Measurements from ENCODE around the gene HSPA6. TPM values are rescaled to one million over a fixed set of nuclear protein-coding genes. Genes with fewer than 3 reads are reported as not detected.
"Not testable (repeated sequence)": the region's sequence is repeated elsewhere in the genome, so short reads cannot be mapped to it uniquely, and the experiment has no call there.

HSPA6 gene
- total RNA-seq, 4 donors from 2014 or later: 1.3 to 4.2 (median 3.2) TPM

DNA sequence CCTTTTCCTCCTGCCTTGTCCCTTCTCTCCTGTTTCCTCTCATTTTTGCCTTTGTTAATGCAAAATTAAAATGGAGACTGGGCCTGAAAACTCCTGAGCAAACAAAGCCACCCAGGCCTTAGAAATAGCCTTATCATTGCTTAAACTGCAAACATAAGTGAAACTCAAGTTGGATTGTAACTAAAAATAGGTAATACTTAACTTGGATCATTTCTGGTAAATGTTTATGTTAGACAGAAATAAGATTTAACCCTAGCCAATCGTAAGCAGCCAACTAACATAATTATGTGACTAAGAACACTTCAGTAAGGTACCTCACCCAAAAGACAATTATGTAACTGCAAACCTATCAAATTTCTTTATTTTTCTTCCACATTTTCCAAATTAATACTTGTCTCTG, 10.4 kb upstream of the HSPA6 start:
- H3K27me3 ChIP-seq; H3K4me3 ChIP-seq; H3K9me3 ChIP-seq; H3K36me3 ChIP-seq; DNase-seq; intact Hi-C loops (cut with DNase I): not testable (repeated sequence)
- H3K4me1 ChIP-seq: peaks cover 0 to 13% (median 9%) of the 10 kb centered on the region in 3 donors
- 44 to 63% methylated on average over 1 of the region's 1 CpG for WGBS, 2 donors
- H3K27ac ChIP-seq: peak overlapping the region in 3 of 4 donors; percentile 13 to 63 (median 20)

GRCh38 chr1:161523041-161523816, 1.1 kb upstream of the HSPA6 start:
- H3K27me3 ChIP-seq; H3K9me3 ChIP-seq; DNase-seq; H3K36me3 ChIP-seq; H3K4me1 ChIP-seq; intact Hi-C loops (cut with DNase I): not testable (repeated sequence)
- H3K4me3 ChIP-seq: peak overlapping the region in 2 of 4 donors; percentile 68 to 81
- 79 to 87% methylated on average over 10 to 14 of the region's 20 CpGs for WGBS, 2 donors
- H3K27ac ChIP-seq: peak overlapping the region in 3 of 4 donors; percentile 89 to 95 (median 89)

DNA sequence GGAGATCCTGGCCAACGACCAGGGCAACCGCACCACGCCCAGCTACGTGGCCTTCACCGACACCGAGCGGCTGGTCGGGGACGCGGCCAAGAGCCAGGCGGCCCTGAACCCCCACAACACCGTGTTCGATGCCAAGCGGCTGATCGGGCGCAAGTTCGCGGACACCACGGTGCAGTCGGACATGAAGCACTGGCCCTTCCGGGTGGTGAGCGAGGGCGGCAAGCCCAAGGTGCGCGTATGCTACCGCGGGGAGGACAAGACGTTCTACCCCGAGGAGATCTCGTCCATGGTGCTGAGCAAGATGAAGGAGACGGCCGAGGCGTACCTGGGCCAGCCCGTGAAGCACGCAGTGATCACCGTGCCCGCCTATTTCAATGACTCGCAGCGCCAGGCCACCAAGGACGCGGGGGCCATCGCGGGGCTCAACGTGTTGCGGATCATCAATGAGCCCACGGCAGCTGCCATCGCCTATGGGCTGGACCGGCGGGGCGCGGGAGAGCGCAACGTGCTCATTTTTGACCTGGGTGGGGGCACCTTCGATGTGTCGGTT, 477 bp downstream of the HSPA6 start:
- H3K4me3 ChIP-seq: peak overlapping the region; percentile 57 to 81 (median 66)
- H3K9me3 ChIP-seq; H3K36me3 ChIP-seq; H3K27me3 ChIP-seq; intact Hi-C loops (cut with DNase I); DNase-seq: not testable (repeated sequence)
- peak overlapping the region; percentile 31 to 78 (median 50) for H3K27ac ChIP-seq
- H3K4me1 ChIP-seq: peaks cover 0 to 13% (median 0%) of the 10 kb centered on the region in 3 donors
- whole genome bisulfite sequencing, 2 donors: 30% methylated on average over 2 of the region's 55 CpGs; no CpG with 5 or more reads in 1 of the 2 donors

DNA sequence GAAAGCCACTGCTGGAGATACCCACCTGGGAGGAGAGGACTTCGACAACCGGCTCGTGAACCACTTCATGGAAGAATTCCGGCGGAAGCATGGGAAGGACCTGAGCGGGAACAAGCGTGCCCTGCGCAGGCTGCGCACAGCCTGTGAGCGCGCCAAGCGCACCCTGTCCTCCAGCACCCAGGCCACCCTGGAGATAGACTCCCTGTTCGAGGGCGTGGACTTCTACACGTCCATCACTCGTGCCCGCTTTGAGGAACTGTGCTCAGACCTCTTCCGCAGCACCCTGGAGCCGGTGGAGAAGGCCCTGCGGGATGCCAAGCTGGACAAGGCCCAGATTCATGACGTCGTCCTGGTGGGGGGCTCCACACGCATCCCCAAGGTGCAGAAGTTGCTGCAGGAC, 981 bp downstream of the HSPA6 start:
- Histone ChIP-seq H3K4me1 (peaks cover 0 to 18% (median 0%) of the 10 kb centered on the region in 3 donors), H3K27ac (peak overlapping the region in 3 of 4 donors; percentile 46 to 78 (median 55)), H3K4me3 (peak overlapping the region in 3 of 4 donors; percentile 65 to 81 (median 68))
- H3K9me3 ChIP-seq; H3K36me3 ChIP-seq; intact Hi-C loops (cut with DNase I); H3K27me3 ChIP-seq; DNase-seq: not testable (repeated sequence)
- WGBS, 2 donors: no CpG with 5 or more reads among the region's 23 CpGs

DNA sequence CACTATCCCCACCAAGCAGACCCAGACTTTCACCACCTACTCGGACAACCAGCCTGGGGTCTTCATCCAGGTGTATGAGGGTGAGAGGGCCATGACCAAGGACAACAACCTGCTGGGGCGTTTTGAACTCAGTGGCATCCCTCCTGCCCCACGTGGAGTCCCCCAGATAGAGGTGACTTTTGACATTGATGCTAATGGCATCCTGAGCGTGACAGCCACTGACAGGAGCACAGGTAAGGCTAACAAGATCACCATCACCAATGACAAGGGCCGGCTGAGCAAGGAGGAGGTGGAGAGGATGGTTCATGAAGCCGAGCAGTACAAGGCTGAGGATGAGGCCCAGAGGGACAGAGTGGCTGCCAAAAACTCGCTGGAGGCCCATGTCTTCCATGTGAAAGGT, 1.6 kb downstream of the HSPA6 start:
- DNase-seq; H3K4me3 ChIP-seq; H3K27me3 ChIP-seq; H3K9me3 ChIP-seq; H3K27ac ChIP-seq; H3K36me3 ChIP-seq; intact Hi-C loops (cut with DNase I): not testable (repeated sequence)
- 78 to 83% methylated on average over 3 of the region's 7 CpGs for WGBS, 2 donors
- peaks cover 0 to 18% (median 0%) of the 10 kb centered on the region in 3 donors for H3K4me1 ChIP-seq

- H3K27me3 ChIP-seq; H3K36me3 ChIP-seq; H3K9me3 ChIP-seq; DNase-seq; H3K4me3 ChIP-seq; H3K27ac ChIP-seq; intact Hi-C loops (cut with DNase I): not testable (repeated sequence)
- 29 to 42% methylated on average over 3 of the region's 3 CpGs for WGBS, 2 donors
- H3K4me1 ChIP-seq: peaks cover 0 to 34% (median 0%) of the 10 kb centered on the region in 3 donors
Measured at GRCh38 chr1:161528550-161528949, 4.2 kb downstream of the HSPA6 start.

- 21 to 22% methylated on average over 15 to 16 of the region's 19 CpGs for WGBS, 2 donors
- H3K27me3 ChIP-seq; DNase-seq; H3K36me3 ChIP-seq; H3K9me3 ChIP-seq; intact Hi-C loops (cut with DNase I): not testable (repeated sequence)
- Histone ChIP-seq H3K4me1 (peaks cover 0 to 31% (median 0%) of the 10 kb centered on the region in 3 donors), H3K4me3 (peak overlapping the region in 2 of 4 donors; percentile 76 to 84), H3K27ac (peak overlapping the region in 3 of 4 donors; percentile 90 to 95 (median 94))
Measured at GRCh38 chr1:161529463-161530104, 5.2 kb downstream of the HSPA6 start.

- Histone ChIP-seq H3K27ac (peak overlapping the region in 3 of 4 donors; percentile 90 to 95 (median 94)), H3K4me1 (peaks cover 0 to 27% (median 0%) of the 10 kb centered on the region in 3 donors), H3K4me3 (peak overlapping the region; percentile 50 to 84 (median 72))
- H3K9me3 ChIP-seq; intact Hi-C loops (cut with DNase I); H3K27me3 ChIP-seq; H3K36me3 ChIP-seq; DNase-seq: not testable (repeated sequence)
- 1% methylated on average over 11 to 12 of the region's 13 CpGs for WGBS, 2 donors
Measured at GRCh38 chr1:161530158-161530557, 5.8 kb downstream of the HSPA6 start.
